ENCODE data around the gene CSNK1A1L. TPM values are rescaled to one million over a fixed set of nuclear protein-coding genes. Genes with fewer than 3 reads are reported as not detected.

The CSNK1A1L gene
- total and polyA plus RNA-seq, 2 of the 4 experiments (the other 2 are of a cell fraction): not detected

DNA sequence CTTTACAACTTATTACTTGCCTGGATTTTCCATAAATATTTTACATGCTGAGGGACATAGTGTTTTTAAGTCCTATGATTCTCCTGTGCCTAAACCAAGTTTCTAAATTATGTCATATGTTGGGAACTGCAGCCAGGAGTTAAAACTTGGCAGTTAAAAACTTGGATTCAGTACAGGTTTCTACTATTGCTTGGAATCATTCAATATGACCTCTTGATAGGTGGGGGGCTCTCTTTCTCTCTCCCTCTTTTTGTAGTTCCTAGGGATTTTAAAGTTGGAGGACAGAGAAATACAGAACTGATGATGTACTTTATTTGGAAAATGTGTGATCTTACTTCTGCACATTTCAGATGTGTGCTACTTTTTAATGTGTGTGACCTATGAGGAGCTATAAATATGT lies 4.7 kb downstream of the CSNK1A1L start:
- Histone ChIP-seq H2AK9ac (replicated peaks; ENCODE audit: low read depth, low read length, poor library complexity) (no peak overlapping the region), H3K36me3 (ENCODE audit: control insufficient read depth, insufficient read depth, low read length) (no peaks in the 10 kb centered on the region), H2AFZ (replicated peaks; ENCODE audit: low read length, poor library complexity) (no peak overlapping the region), H2BK5ac (ENCODE audit: low read depth, low read length, poor library complexity, severe bottlenecking) (no peak overlapping the region), H3K9me1 (ENCODE audit: insufficient read depth, low read length) (no peaks in the 10 kb centered on the region), H4K5ac (ENCODE audit: low read depth, low read length) (no peak overlapping the region), H2BK120ac (ENCODE audit: low read depth, low read length) (no peak overlapping the region), H4K8ac (ENCODE audit: low read depth in 2 of 2, low read length in 2 of 2) (no peak overlapping the region), H3K4me1 (ENCODE audit: control insufficient read depth, insufficient read depth, low read length) (no peaks in the 10 kb centered on the region), H3K9me3 (ENCODE audit: control insufficient read depth, insufficient read depth, low read length) (peaks cover 2% of the 10 kb centered on the region; the same call in 1 of the 2 replicates), H3K9ac (ENCODE audit: low read depth, low read length) (no peak overlapping the region), H3K23ac (ENCODE audit: low read depth, low read length) (no peak overlapping the region), H3K79me1 (ENCODE audit: low read depth in 1 of 2, low read length in 2 of 2) (no peaks in the 10 kb centered on the region), H3K56ac (ENCODE audit: extremely low read depth, insufficient read depth, low read length) (no peak overlapping the region), H2AK5ac (ENCODE audit: low read depth, low read length) (no peak overlapping the region), H3K4ac (ENCODE audit: low read depth, low read length) (no peak overlapping the region), H2BK15ac (ENCODE audit: low read depth, low read length) (no peak overlapping the region), H3K18ac (ENCODE audit: low read depth, low read length) (no peak overlapping the region), H3K27ac (ENCODE audit: insufficient read depth, low read length) (no peak overlapping the region), H3K27me3 (ENCODE audit: control insufficient read depth, insufficient read depth, low read length) (no peaks in the 10 kb centered on the region), H3K4me3 (ENCODE audit: insufficient read depth, low read depth, low read length) (no peak overlapping the region), H2BK20ac (ENCODE audit: low read depth, low read length) (no peak overlapping the region), H3K14ac (replicated peaks; ENCODE audit: low read depth, low read length) (no peak overlapping the region), H3K4me2 (ENCODE audit: low read depth, low read length) (no peak overlapping the region), H4K20me1 (ENCODE audit: insufficient read depth, low read length) (no peaks in the 10 kb centered on the region), H4K91ac (ENCODE audit: insufficient read depth, low read depth, low read length) (no peak overlapping the region)
- no peak for DNase-seq
- CTCF ChIA-PET: no interaction called here
- intact Hi-C loops (cut with micrococcal nuclease): no loop called here
- POLR2A ChIA-PET (ENCODE audit: unreplicated experiment): no interaction called here
- dilution Hi-C loops (cut with HindIII; ENCODE audit: low sequenced_read_pairs, unreplicated experiment): no loop called here
- ATAC-seq (ENCODE audit: low read depth): no peak
- in situ Hi-C loops (cut with MboI; ENCODE audit: low sequenced_read_pairs): no loop called here
- TF ChIP-seq POLR2A (IDR thresholded peaks at IDR 0.05; ENCODE audit: low read depth, low read length) (no peak), BHLHE40 (IDR thresholded peaks at IDR 0.05; ENCODE audit: low read depth, low read length) (no peak), CHD1 (IDR thresholded peaks at IDR 0.05; ENCODE audit: low read depth, low read length) (no peak)
- TF ChIP-seq, protein P1, sequence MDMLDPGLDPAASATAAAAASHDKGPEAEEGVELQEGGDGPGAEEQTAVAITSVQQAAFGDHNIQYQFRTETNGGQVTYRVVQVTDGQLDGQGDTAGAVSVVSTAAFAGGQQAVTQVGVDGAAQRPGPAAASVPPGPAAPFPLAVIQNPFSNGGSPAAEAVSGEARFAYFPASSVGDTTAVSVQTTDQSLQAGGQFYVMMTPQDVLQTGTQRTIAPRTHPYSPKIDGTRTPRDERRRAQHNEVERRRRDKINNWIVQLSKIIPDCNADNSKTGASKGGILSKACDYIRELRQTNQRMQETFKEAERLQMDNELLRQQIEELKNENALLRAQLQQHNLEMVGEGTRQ (IDR thresholded peaks at IDR 0.05; ENCODE audit: low read depth, low read length): no peak
- BruUV-seq (replicated peaks): no TSS peak

All from IMR-90 (cell line).